AG04449 (cell line): ENCODE data around the gene C1orf226.

Source experiments
- CTCF ChIA-PET: fragments of 350-600 bp; formaldehyde crosslinking; extraction: SDS; loops from one replicate; lab custom pipeline; 2021; ENCODE audit warnings: antibody characterized with exemption; lab: Yijun Ruan, JAX
- POLR2A ChIA-PET: fragments of 400-600, 350-600 bp; formaldehyde crosslinking; extraction: SDS; loops from one replicate; lab custom pipeline; 2020; ENCODE audit warnings: antibody characterized with exemption, inconsistent platforms; lab: Yijun Ruan, JAX
- DNase-seq: peaks from one replicate; pipeline ENCODE4 v3.0.0-alpha.2; 2010; ENCODE audit warnings: low read depth, low spot score
- H3K4me3 ChIP-seq: 2 replicates; pipeline ENCODE4 v1.5.1; 2011; ENCODE audit warnings: low read depth, mild to moderate bottlenecking, control low read depth, low read length
- CTCF ChIP-seq: IDR thresholded peaks from one replicate; pipeline ENCODE4 v1.5.1; 2011; ENCODE audit warnings: mild to moderate bottlenecking, moderate library complexity, low read length, control low read depth, inconsistent platforms; ENCODE audit not compliant: insufficient read depth; ENCODE audit errors: missing control alignments

The C1orf226 gene

GRCh38 chr1:162404550-162405160, 23.1 kb downstream of the C1orf226 start:
- ChIA-PET POLR2A (interaction anchor here (0.6 kb wide), 1 partner anchor 131 kb away, joined by 3 read pairs; no protein-coding TSS in a partner anchor), CTCF (interaction anchor here (0.6 to 1.1 kb wide), 2 partner anchors 11 to 13 kb away, joined by 5 to 6 read pairs; no protein-coding TSS in a partner anchor)
- TF ChIP-seq CTCF: no peak
- DNase-seq: peak; percentile 38
- no peak overlapping the region for H3K4me3 ChIP-seq

GRCh38 chr1:162405800-162406199, 24.3 kb downstream of the C1orf226 start:
- TF ChIP-seq CTCF: no peak
- no peak overlapping the region for H3K4me3 ChIP-seq
- CTCF ChIA-PET: no interaction called here
- DNase-seq: no peak
- POLR2A ChIA-PET: no interaction called here

- TF ChIP-seq CTCF: no peak
- ChIA-PET CTCF (no interaction called here), POLR2A (no interaction called here)
- no peak for DNase-seq
- H3K4me3 ChIP-seq: no peak overlapping the region
Observed at GRCh38 chr1:162406811-162407210, 25.3 kb downstream of the C1orf226 start.

GRCh38 chr1:162407539-162407938, 26.0 kb downstream of the C1orf226 start:
- no peak for DNase-seq
- TF ChIP-seq CTCF: no peak
- ChIA-PET CTCF (interaction anchor here (1.0 kb wide), 1 partner anchor 615 kb away, joined by 3 read pairs; no protein-coding TSS in a partner anchor), POLR2A (no interaction called here)
- H3K4me3 ChIP-seq: no peak overlapping the region

GRCh38 chr1:162412002-162412401, 30.5 kb downstream of the C1orf226 start, which contains the start of gene SH2D1B:
Gene SH2D1B (minus strand): TSS chr1:162412136. CDS start chr1:162412016, 120 bp downstream.
- H3K4me3 ChIP-seq: no peak within 1 kb of the TSS
- ChIA-PET POLR2A (no interaction called here), CTCF (no interaction called here)
- no peak for TF ChIP-seq CTCF
- no peak for DNase-seq

GRCh38 chr1:162416215-162416614, 34.7 kb downstream of the C1orf226 start:
- POLR2A ChIA-PET: no interaction called here
- no peak for DNase-seq
- no peak overlapping the region for H3K4me3 ChIP-seq
- TF ChIP-seq CTCF: no peak
- CTCF ChIA-PET: no interaction called here
